ENCODE data around the gene CADM2. TPM values are rescaled to one million over a fixed set of nuclear protein-coding genes. Genes with fewer than 3 reads are reported as not detected.

CADM2 gene
- polyA plus RNA-seq, 1 donor from 2014 or later, result 4.5 TPM

DNA sequence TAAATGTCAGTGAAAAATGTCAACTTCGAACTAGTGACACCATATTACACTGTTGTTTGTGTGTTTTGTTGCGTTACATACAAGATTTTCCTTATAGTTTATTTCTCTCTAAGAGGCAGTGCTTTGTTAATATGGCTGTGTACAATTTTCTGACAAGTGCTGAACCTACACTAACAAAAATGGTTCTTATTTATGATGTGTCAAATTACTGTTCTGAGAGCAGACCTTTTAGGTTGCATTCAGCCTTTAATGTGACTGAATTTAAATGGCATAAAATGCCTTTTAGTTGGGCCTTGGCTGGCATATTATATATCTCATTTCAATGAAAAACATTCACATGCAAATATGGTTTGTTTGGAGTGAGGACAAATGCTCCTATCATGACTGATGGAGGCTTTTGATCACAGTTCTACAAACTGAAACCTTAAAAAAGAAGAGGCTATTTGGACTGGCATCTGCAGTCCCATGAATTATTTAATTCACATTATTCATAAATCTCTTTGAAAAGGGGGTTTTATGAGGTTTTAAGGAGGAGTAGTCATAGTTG is 750.6 kb downstream of the CADM2 start:
- Histone ChIP-seq H4K20me1 (ENCODE audit: insufficient read depth) (no peaks in the 10 kb centered on the region), H3K79me2 (replicated peaks; ENCODE audit: insufficient read depth, low read length) (no peaks in the 10 kb centered on the region), H3K9me2 (ENCODE audit: insufficient read depth, low read length) (no peaks in the 10 kb centered on the region), H3K27ac (ENCODE audit: low read length) (peak overlapping the region; percentile 17), H3K4me2 (ENCODE audit: low read length) (no peak overlapping the region), H3K27me3 (ENCODE audit: insufficient read depth, low read depth, low read length) (no peaks in the 10 kb centered on the region), H3K9ac (ENCODE audit: low read length) (no peak overlapping the region), H2AFZ (ENCODE audit: low read depth, low read length) (no peak overlapping the region), H3K36me3 (ENCODE audit: insufficient read depth, low read length) (no peaks in the 10 kb centered on the region), H3K4me3 (ENCODE audit: low read length) (peak overlapping the region; percentile 29), H3K9me3 (ENCODE audit: low read length) (no peaks in the 10 kb centered on the region), H3F3A (ENCODE audit: insufficient read depth, low read length, poor library complexity, severe bottlenecking) (peaks cover 6% of the 10 kb centered on the region)
- TF ChIP-seq POLR2AphosphoS5 (IDR thresholded peaks at IDR 0.05), result peak; percentile 59
- TF ChIP-seq EP300 (conservative IDR thresholded peaks at IDR 0.05; ENCODE audit: poor library complexity, severe bottlenecking), result peak; percentile 80
- TF ChIP-seq MXI1 (conservative IDR thresholded peaks at IDR 0.05; ENCODE audit: poor library complexity, severe bottlenecking), result no peak

DNA sequence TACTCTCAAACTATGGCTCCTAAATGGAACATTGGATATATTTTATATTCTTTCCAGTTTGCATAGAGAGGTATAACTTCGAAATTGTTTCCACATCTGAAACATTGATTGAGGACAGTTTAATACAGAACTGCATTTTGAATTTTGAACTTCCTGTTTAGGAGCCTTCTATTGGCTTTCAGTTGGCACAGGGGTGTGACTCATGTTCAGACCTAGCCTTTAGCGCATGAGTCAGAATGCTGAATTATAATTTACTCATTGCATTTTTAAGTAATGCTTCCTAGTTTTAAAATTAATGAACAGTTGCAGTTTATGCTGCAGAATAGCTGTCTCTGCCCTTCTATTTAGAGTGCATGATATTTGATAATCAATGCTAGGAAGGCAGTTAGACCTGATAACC is 751.7 kb downstream of the CADM2 start:
- Histone ChIP-seq H3K79me2 (replicated peaks; ENCODE audit: insufficient read depth, low read length) (no peaks in the 10 kb centered on the region), H3K9me2 (ENCODE audit: insufficient read depth, low read length) (no peaks in the 10 kb centered on the region), H3K27ac (ENCODE audit: low read length) (no peak overlapping the region), H3K36me3 (ENCODE audit: insufficient read depth, low read length) (no peaks in the 10 kb centered on the region), H3K27me3 (ENCODE audit: insufficient read depth, low read depth, low read length) (no peaks in the 10 kb centered on the region), H3K9ac (ENCODE audit: low read length) (no peak overlapping the region), H4K20me1 (ENCODE audit: insufficient read depth) (no peaks in the 10 kb centered on the region), H3K4me3 (ENCODE audit: low read length) (no peak overlapping the region), H3K4me2 (ENCODE audit: low read length) (no peak overlapping the region), H2AFZ (ENCODE audit: low read depth, low read length) (no peak overlapping the region), H3K9me3 (ENCODE audit: low read length) (no peaks in the 10 kb centered on the region), H3F3A (ENCODE audit: insufficient read depth, low read length, poor library complexity, severe bottlenecking) (peaks cover 6% of the 10 kb centered on the region)
- no peak for TF ChIP-seq TAF1 (IDR thresholded peaks at IDR 0.05; ENCODE audit: low read depth)
- TF ChIP-seq, protein P1, sequence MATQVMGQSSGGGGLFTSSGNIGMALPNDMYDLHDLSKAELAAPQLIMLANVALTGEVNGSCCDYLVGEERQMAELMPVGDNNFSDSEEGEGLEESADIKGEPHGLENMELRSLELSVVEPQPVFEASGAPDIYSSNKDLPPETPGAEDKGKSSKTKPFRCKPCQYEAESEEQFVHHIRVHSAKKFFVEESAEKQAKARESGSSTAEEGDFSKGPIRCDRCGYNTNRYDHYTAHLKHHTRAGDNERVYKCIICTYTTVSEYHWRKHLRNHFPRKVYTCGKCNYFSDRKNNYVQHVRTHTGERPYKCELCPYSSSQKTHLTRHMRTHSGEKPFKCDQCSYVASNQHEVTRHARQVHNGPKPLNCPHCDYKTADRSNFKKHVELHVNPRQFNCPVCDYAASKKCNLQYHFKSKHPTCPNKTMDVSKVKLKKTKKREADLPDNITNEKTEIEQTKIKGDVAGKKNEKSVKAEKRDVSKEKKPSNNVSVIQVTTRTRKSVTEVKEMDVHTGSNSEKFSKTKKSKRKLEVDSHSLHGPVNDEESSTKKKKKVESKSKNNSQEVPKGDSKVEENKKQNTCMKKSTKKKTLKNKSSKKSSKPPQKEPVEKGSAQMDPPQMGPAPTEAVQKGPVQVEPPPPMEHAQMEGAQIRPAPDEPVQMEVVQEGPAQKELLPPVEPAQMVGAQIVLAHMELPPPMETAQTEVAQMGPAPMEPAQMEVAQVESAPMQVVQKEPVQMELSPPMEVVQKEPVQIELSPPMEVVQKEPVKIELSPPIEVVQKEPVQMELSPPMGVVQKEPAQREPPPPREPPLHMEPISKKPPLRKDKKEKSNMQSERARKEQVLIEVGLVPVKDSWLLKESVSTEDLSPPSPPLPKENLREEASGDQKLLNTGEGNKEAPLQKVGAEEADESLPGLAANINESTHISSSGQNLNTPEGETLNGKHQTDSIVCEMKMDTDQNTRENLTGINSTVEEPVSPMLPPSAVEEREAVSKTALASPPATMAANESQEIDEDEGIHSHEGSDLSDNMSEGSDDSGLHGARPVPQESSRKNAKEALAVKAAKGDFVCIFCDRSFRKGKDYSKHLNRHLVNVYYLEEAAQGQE (IDR thresholded peaks at IDR 0.05; ENCODE audit: borderline replicate concordance), result no peak
- no peak for TF ChIP-seq EZH2 (IDR thresholded peaks at IDR 0.05; ENCODE audit: borderline replicate concordance, insufficient read depth, low read length, poor library complexity, severe bottlenecking)
- TF ChIP-seq, protein P2, sequence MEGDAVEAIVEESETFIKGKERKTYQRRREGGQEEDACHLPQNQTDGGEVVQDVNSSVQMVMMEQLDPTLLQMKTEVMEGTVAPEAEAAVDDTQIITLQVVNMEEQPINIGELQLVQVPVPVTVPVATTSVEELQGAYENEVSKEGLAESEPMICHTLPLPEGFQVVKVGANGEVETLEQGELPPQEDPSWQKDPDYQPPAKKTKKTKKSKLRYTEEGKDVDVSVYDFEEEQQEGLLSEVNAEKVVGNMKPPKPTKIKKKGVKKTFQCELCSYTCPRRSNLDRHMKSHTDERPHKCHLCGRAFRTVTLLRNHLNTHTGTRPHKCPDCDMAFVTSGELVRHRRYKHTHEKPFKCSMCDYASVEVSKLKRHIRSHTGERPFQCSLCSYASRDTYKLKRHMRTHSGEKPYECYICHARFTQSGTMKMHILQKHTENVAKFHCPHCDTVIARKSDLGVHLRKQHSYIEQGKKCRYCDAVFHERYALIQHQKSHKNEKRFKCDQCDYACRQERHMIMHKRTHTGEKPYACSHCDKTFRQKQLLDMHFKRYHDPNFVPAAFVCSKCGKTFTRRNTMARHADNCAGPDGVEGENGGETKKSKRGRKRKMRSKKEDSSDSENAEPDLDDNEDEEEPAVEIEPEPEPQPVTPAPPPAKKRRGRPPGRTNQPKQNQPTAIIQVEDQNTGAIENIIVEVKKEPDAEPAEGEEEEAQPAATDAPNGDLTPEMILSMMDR (IDR thresholded peaks at IDR 0.05; ENCODE audit: poor library complexity, severe bottlenecking), result no peak
- TF ChIP-seq MXI1 (conservative IDR thresholded peaks at IDR 0.05; ENCODE audit: poor library complexity, severe bottlenecking), result no peak
- no peak for TF ChIP-seq RAD21 (conservative IDR thresholded peaks at IDR 0.05)
- no peak for TF ChIP-seq SMC3 (conservative IDR thresholded peaks at IDR 0.05; ENCODE audit: poor library complexity)
- no peak for TF ChIP-seq POLR2AphosphoS5 (IDR thresholded peaks at IDR 0.05)
- TF ChIP-seq EP300 (conservative IDR thresholded peaks at IDR 0.05; ENCODE audit: poor library complexity, severe bottlenecking), result no peak

Data from neural cell (in vitro differentiated cells).